Subcutaneous adipose tissue (tissue), 4 donors: Measurements from ENCODE around the gene SHISA8. TPM values are rescaled to one million over a fixed set of nuclear protein-coding genes. Genes with fewer than 3 reads are reported as not detected.

Experiments
- CTCF ChIP-seq: fragments of 450-650 bp; IDR thresholded peaks from one replicate; pipeline ENCODE4 v1.5.1; 2016; ENCODE audit warnings: low read depth, mild to moderate bottlenecking, control low read depth, antibody characterized with exemption, moderate library complexity
- total RNA-seq, 4 donors: library from RNA; depleted of rRNA; stranded (reverse); fragments of >200 nt; gene quantifications; one replicate each; pipeline ENCODE4 v1.1.0, GENCODE V29; 2016

Gene SHISA8
- total RNA-seq, 4 donors from 2014 or later: not detected

- no peak for TF ChIP-seq CTCF
These were observed 29.8 kb downstream of the SHISA8 start for GRCh38 chr22:41885116-41885515.

- TF ChIP-seq CTCF: no peak
These were observed 31.5 kb downstream of the SHISA8 start for GRCh38 chr22:41883400-41883799.

DNA sequence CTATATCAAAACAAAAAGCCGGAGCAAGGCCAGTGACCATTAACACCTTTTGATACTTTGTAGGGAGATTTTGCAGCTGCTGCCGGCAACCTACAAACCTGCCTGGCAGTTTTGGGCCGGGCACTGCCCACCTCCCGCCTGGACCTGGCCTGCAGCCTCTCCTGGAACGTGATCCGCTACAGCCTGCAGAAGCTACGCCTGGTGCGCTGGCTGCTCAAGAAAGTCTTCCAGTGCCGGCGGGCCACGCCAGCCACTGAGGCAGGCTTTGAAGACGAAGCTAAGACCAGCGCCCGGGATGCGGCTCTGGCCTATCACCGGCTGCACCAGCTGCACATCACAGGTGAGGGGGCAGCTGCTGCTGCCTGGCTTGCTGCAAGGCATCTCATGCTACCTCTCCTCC, 34.2 kb downstream of the SHISA8 start:
- TF ChIP-seq CTCF: no peak

DNA sequence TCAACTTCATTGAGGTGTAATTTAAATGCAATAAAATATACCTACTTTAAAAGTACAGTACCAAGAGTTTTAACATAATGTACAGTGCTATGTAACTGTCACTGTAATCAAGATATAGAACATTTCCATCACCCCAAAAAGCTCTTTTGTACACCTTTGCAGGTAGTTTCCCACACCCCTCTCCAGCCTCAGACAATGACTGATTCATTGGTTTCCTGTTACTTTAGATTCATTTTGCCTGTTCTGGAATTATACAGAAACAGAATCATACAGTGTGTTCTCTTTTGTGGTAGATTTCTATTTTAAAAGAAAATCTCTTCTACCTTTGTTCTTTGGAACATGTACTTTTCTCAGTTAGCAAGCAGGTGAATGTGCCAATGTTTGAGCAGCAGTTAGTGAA, 38.2 kb downstream of the SHISA8 start:
- no peak for TF ChIP-seq CTCF

DNA sequence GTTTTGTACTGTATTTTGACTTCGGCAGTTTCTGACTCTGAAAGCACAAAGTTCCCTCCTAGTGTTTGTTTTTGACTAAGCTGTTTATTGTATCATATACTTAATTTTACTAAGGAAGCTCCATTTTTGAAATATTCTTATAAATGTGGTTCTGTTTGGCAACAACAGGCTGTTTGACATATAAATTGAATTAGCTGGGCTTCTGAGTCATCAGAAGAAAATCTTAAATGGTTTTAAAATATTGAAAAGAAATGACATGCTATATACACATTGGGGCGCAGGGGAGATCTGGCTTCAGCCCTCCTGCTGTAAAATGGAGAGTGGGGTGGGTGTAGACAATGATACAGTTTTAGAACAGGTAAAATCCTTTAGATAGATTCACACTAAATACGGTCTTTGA, 38.6 kb downstream of the SHISA8 start:
- TF ChIP-seq CTCF: no peak

- TF ChIP-seq CTCF: no peak
These were observed 39.2 kb downstream of the SHISA8 start for GRCh38 chr22:41875531-41876270.

DNA sequence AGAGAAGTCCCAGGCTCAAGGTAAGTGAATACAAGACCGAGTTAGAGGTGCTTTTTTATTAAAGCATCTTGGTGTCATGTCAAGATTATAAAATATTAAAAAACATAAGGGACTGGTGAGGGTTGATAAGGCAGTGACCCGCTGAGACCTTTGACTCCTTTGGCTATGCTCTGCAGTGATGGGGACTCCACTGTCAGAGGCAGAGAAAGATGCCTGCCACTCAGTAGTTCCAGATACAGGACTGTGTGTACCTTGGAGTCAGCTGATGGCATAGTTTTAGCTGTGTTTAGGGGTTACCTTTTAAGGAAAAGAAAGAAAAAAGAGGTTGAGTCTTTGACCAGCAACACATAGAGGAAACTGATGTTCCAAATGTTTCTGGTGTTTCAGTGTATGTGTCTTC, 40.8 kb downstream of the SHISA8 start:
- no peak for TF ChIP-seq CTCF
